HepG2 (cell line): ENCODE data around the gene FN1. TPM values are rescaled to one million over a fixed set of nuclear protein-coding genes. Genes with fewer than 3 reads are reported as not detected.

ENCODE experiments used
- CEBPB ChIP-seq: IDR thresholded peaks from 2 replicates; pipeline ENCODE4 v1.6.1; 2011; ENCODE audit warnings: low read depth, low read length, improper control_type of control experiment, borderline replicate concordance
- FOXJ3 ChIP-seq: sonication (generic); formaldehyde crosslinking; IDR thresholded peaks from 2 replicates; pipeline ENCODE4 v1.4.0; 2020; ENCODE audit warnings: missing genetic modification reagents, mild to moderate bottlenecking, borderline replicate concordance
- GMEB2 ChIP-seq: IDR thresholded peaks from 2 replicates; pipeline ENCODE4 v1.6.1; 2016; ENCODE audit warnings: missing biosample characterization, missing genetic modification reagents, low read depth
- GPN1 ChIP-seq: sonication (generic); formaldehyde crosslinking; IDR thresholded peaks from 2 replicates; pipeline ENCODE4 v1.5.1; 2020; ENCODE audit warnings: missing genetic modification reagents, borderline replicate concordance
- HDAC6 ChIP-seq: fragments of 200-600 bp; sonication (generic); IDR thresholded peaks from 2 replicates; pipeline ENCODE4 v1.7.0; 2017; ENCODE audit warnings: mild to moderate bottlenecking, antibody characterized with exemption, low read length, low read depth
- KLF16 ChIP-seq, 2 experiments: sonication (generic) in 1 of 2; formaldehyde crosslinking in 1 of 2; IDR thresholded peaks; 2 replicates each; pipeline versions ENCODE4 v1.6.1 to v1.8.0; 2016 to 2023; ENCODE audit warnings: missing genetic modification reagents in 2 of 2, missing compliant biosample characterization in 1 of 2
- NONO ChIP-seq, 2 experiments: fragments of 450-650 bp in 1 of 2; sonication (generic) in 1 of 2; formaldehyde crosslinking in 1 of 2; IDR thresholded peaks in 1 of 2; conservative IDR thresholded peaks in 1 of 2; 2 replicates each; pipeline versions ENCODE4 v1.6.1 to v1.8.0; 2017 to 2022; ENCODE audit warnings: mild to moderate bottlenecking in 1 of 2, missing genetic modification reagents in 1 of 2, moderate library complexity in 1 of 2
- NR2C2 ChIP-seq: sonication (generic); formaldehyde crosslinking; IDR thresholded peaks from 2 replicates; pipeline ENCODE4 v1.4.0; 2020; ENCODE audit warnings: missing genetic modification reagents, mild to moderate bottlenecking, moderate library complexity, borderline replicate concordance
- NR2F1 ChIP-seq, 2 experiments: fragments of 450-650 bp in 1 of 2; formaldehyde crosslinking in 1 of 2; IDR thresholded peaks; 2 replicates each; pipeline versions ENCODE4 v1.5.0 to v1.6.1; 2016 to 2020; ENCODE audit warnings: mild to moderate bottlenecking in 1 of 2, missing compliant biosample characterization in 1 of 2, missing genetic modification reagents in 1 of 2, moderate library complexity in 1 of 2
- TFDP1 ChIP-seq: IDR thresholded peaks from 2 replicates; pipeline ENCODE4 v1.6.1; 2016; ENCODE audit warnings: missing compliant biosample characterization, missing genetic modification reagents, borderline replicate concordance
- ZFYVE20 ChIP-seq: sonication (generic); formaldehyde crosslinking; IDR thresholded peaks from 2 replicates; pipeline ENCODE4 v1.8.0; 2023; ENCODE audit warnings: low read depth, mild to moderate bottlenecking, moderate library complexity, missing genetic modification reagents, borderline replicate concordance
- ZNF546 ChIP-seq: sonication (generic); formaldehyde crosslinking; conservative IDR thresholded peaks from 2 replicates; pipeline ENCODE4 v1.8.1; 2023; ENCODE audit warnings: mild to moderate bottlenecking, missing genetic modification reagents
- ZNF589 ChIP-seq: sonication (generic); formaldehyde crosslinking; conservative IDR thresholded peaks from 2 replicates; pipeline ENCODE4 v1.8.0; 2022; ENCODE audit warnings: mild to moderate bottlenecking, moderate library complexity, missing genetic modification reagents
- ZNF644 ChIP-seq: IDR thresholded peaks from 2 replicates; pipeline ENCODE4 v1.6.1; 2016; ENCODE audit warnings: low read depth
- ZNF891 ChIP-seq: sonication (generic); formaldehyde crosslinking; IDR thresholded peaks from 2 replicates; pipeline ENCODE4 v1.5.0; 2020; ENCODE audit warnings: mild to moderate bottlenecking, missing genetic modification reagents
- polyA plus RNA-seq, 8 experiments: library from polyadenylated mRNA; depleted of rRNA in 3 of 8; stranded (reverse) in 7 of 8; unstranded in 1 of 8; fragments of >200 nt; fragmentation: Illumina TruSeq in 4 of 8; extraction: Trizol in 4 of 8; gene quantifications; 2 replicates each; pipeline versions ENCODE4 v1.2.1 to v1.2.3, GENCODE V29; 2011 to 2016; ENCODE audit warnings: low read depth in 4 of 8, missing spikeins in 1 of 8, mixed read lengths in 1 of 8; ENCODE audit not compliant: insufficient read depth in 1 of 8
- total RNA-seq, 5 experiments: library from RNA; depleted of rRNA; stranded (reverse); fragments of >200 nt; fragmentation: Illumina TruSeq; extraction: Trizol; gene quantifications; 2 replicates each; pipeline ENCODE4 v1.2.3, GENCODE V29; 2016; ENCODE audit warnings: low read depth in 1 of 5
- TF ChIP-seq, protein P1 (sequence below): sonication (generic); formaldehyde crosslinking; IDR thresholded peaks from 2 replicates; pipeline ENCODE4 v1.9.0; 2021; ENCODE audit warnings: missing genetic modification reagents, borderline replicate concordance
- TF ChIP-seq, protein P2 (sequence below): sonication (generic); formaldehyde crosslinking; conservative IDR thresholded peaks from 2 replicates; pipeline ENCODE4 v1.4.0; 2020; ENCODE audit warnings: missing genetic modification reagents
- TF ChIP-seq, protein P3 (sequence below): sonication (generic); formaldehyde crosslinking; IDR thresholded peaks from 2 replicates; pipeline ENCODE4 v1.4.0; 2020; ENCODE audit warnings: mild to moderate bottlenecking, missing genetic modification reagents, borderline replicate concordance

Gene FN1
- total and polyA plus RNA-seq, 2 of the 13 experiments (the other 11 are each of a cell fraction or from before 2014, with no cell fraction given) = 1,847 to 6,471 TPM

DNA sequence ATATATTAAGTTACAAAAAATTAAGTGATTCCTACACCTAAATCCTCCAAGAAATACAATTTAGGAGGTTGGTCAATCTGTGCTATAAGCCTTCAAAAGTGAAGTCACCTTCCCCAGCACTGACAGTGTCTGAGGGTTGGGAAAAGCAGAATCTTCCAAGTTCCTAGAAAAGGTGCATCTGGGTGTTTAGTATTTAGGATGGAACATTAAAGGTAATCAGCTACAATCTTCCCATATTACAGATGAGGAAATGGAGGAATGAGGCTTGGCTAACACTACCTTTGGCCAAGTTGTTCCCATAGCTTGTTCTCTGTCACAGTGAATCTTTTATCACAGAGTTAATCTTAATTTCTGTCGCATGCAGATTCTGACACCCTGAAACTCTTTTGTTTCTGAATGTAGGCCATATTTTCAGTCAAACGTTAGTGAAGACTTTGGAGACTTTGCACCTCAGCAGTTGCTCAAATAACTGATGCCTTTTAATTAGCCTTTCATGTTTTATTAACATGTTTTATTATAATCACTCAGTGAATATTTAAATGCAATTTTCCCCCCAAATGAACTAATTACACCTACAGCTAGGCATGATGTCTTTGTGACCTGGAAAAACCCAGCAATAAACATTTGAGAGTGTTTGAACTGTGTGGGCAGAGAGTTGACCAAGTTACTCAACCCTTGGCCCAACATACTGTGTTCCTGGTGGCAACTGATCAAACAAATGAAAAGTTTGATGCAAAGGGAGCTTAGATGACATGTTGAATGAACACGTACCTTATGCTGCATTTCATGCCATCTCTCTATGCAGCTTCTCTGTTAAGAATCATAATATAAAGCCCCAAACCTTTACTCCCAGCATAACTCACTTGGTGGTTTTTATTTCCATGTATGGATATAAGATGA lies 17.6 kb downstream of the FN1 start (continued):
- TF ChIP-seq, protein P1, sequence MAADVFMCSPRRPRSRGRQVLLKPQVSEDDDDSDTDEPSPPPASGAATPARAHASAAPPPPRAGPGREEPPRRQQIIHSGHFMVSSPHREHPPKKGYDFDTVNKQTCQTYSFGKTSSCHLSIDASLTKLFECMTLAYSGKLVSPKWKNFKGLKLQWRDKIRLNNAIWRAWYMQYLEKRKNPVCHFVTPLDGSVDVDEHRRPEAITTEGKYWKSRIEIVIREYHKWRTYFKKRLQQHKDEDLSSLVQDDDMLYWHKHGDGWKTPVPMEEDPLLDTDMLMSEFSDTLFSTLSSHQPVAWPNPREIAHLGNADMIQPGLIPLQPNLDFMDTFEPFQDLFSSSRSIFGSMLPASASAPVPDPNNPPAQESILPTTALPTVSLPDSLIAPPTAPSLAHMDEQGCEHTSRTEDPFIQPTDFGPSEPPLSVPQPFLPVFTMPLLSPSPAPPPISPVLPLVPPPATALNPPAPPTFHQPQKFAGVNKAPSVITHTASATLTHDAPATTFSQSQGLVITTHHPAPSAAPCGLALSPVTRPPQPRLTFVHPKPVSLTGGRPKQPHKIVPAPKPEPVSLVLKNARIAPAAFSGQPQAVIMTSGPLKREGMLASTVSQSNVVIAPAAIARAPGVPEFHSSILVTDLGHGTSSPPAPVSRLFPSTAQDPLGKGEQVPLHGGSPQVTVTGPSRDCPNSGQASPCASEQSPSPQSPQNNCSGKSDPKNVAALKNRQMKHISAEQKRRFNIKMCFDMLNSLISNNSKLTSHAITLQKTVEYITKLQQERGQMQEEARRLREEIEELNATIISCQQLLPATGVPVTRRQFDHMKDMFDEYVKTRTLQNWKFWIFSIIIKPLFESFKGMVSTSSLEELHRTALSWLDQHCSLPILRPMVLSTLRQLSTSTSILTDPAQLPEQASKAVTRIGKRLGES = no peak; the same call in 1 of the 2 replicates
- no peak for TF ChIP-seq ZFYVE20 (CRISPR knock-in tag)
- TF ChIP-seq ZNF644 (CRISPR knock-in tag) = peak; percentile 80; the same call in 1 of the 2 replicates
- TF ChIP-seq NR2F1 (CRISPR knock-in tag; IDR thresholded peaks at IDR 0.05) = 0 out of 4 replicates have a peak, but pooled peaks of 1 of the 2 experiments have one; percentile 12
- TF ChIP-seq, protein P2, sequence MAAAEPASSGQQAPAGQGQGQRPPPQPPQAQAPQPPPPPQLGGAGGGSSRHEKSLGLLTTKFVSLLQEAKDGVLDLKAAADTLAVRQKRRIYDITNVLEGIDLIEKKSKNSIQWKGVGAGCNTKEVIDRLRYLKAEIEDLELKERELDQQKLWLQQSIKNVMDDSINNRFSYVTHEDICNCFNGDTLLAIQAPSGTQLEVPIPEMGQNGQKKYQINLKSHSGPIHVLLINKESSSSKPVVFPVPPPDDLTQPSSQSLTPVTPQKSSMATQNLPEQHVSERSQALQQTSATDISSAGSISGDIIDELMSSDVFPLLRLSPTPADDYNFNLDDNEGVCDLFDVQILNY = no peak
- TF ChIP-seq NR2C2 (CRISPR knock-in tag) = no peak
- TF ChIP-seq TFDP1 = no peak
- peak; percentile 87 for TF ChIP-seq CEBPB
- no peak for TF ChIP-seq NONO (IDR thresholded peaks at IDR 0.05)
- TF ChIP-seq NONO (CRISPR knock-in tag; conservative IDR thresholded peaks at IDR 0.05) = peak; percentile 43; the same call in 1 of the 2 replicates
- no peak for TF ChIP-seq HDAC6
- peak in 1 of 2 experiments; percentile 31; a peak in 1 of 4 replicates for TF ChIP-seq KLF16 (CRISPR knock-in tag; IDR thresholded peaks at IDR 0.05)
- TF ChIP-seq ZNF589 = 0 out of 2 replicates have a peak, but pooled peaks have one; percentile 43
- peak; percentile 62; the same call in 1 of the 2 replicates for TF ChIP-seq FOXJ3
- TF ChIP-seq, protein P3, sequence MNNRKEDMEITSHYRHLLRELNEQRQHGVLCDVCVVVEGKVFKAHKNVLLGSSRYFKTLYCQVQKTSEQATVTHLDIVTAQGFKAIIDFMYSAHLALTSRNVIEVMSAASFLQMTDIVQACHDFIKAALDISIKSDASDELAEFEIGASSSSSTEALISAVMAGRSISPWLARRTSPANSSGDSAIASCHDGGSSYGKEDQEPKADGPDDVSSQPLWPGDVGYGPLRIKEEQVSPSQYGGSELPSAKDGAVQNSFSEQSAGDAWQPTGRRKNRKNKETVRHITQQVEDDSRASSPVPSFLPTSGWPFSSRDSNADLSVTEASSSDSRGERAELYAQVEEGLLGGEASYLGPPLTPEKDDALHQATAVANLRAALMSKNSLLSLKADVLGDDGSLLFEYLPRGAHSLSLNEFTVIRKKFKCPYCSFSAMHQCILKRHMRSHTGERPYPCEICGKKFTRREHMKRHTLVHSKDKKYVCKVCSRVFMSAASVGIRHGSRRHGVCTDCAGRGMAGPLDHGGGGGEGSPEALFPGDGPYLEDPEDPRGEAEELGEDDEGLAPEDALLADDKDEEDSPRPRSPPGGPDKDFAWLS (CRISPR knock-in tag) = no peak
- TF ChIP-seq ZNF546 = no peak
- TF ChIP-seq GPN1 (CRISPR knock-in tag) = no peak
- TF ChIP-seq GMEB2 (CRISPR knock-in tag) = no peak
- TF ChIP-seq ZNF891 (CRISPR knock-in tag) = no peak
